HG03565 (cell line): Measurements from ENCODE around the gene NUDT8.
"Not testable (repeated sequence)": the region's sequence is repeated elsewhere in the genome, so short reads cannot be mapped to it uniquely, and the experiment has no call there.

ENCODE experiments used
- ATAC-seq: cut with Tn5 transposase; IDR thresholded peaks from one replicate; pipeline ENCODE4 v1.9.1; 2021; ENCODE audit warnings: mild to moderate bottlenecking, moderate library complexity; ENCODE audit not compliant: unreplicated experiment

Gene NUDT8

GRCh38 chr11:67630228-67630942, 648 bp upstream of the NUDT8 start:
- peak; percentile 42 for ATAC-seq

- ATAC-seq, result no peak
These were observed 889 bp downstream of the NUDT8 start for GRCh38 chr11:67628710-67629385.

GRCh38 chr11:67627812-67628624, 1.7 kb downstream of the NUDT8 start:
- no peak for ATAC-seq

GRCh38 chr11:67627441-67627811, 2.3 kb downstream of the NUDT8 start:
- no peak for ATAC-seq

GRCh38 chr11:67626970-67627369, 2.8 kb downstream of the NUDT8 start:
- ATAC-seq, result no peak

- ATAC-seq, result not testable (repeated sequence)
These were observed 3.5 kb downstream of the NUDT8 start for GRCh38 chr11:67626131-67626833.

- ATAC-seq, result not testable (repeated sequence)
These were observed 5.9 kb downstream of the NUDT8 start for GRCh38 chr11:67623795-67624194.

GRCh38 chr11:67622905-67623304, 6.8 kb downstream of the NUDT8 start:
- not testable (repeated sequence) for ATAC-seq

GRCh38 chr11:67621928-67622327, 7.8 kb downstream of the NUDT8 start:
- ATAC-seq, result not testable (repeated sequence)

- ATAC-seq, result not testable (repeated sequence)
These were observed 9.1 kb downstream of the NUDT8 start for GRCh38 chr11:67620621-67621020.

- not testable (repeated sequence) for ATAC-seq
These were observed 9.8 kb downstream of the NUDT8 start for GRCh38 chr11:67619683-67620618.

- not testable (repeated sequence) for ATAC-seq
These were observed 10.7 kb downstream of the NUDT8 start for GRCh38 chr11:67618901-67619659.

GRCh38 chr11:67617243-67617953, 12.3 kb downstream of the NUDT8 start:
- ATAC-seq, result no peak

GRCh38 chr11:67616431-67617242, 13.1 kb downstream of the NUDT8 start:
- ATAC-seq, result no peak

GRCh38 chr11:67615728-67616430, 13.9 kb downstream of the NUDT8 start:
- ATAC-seq, result no peak

GRCh38 chr11:67614730-67615714, 14.7 kb downstream of the NUDT8 start:
- no peak for ATAC-seq
